Measurements from ENCODE around the gene ZNF354C.

DNA sequence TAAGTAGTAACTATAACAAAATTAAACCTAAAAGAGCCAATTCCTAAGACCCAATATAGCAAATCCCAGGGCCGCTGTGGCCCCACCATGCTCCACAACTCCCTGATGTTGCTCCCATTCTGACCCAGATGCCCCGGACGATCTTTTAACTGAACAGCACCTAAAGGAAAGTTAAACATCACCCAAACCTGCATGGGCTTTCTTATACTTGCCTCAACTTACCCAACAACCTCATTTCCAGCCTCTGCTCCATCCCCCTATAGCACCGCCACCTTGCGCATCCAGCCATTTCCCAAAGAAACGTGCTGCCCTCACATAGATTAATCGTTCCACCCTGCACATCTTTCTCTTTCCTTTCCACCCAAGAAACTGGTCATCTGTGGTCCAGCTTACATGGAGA, 54.6 kb downstream of the ZNF354C start:
- no peak for TF ChIP-seq POLR2A (IDR thresholded peaks at IDR 0.05)
- TF ChIP-seq, protein P1, sequence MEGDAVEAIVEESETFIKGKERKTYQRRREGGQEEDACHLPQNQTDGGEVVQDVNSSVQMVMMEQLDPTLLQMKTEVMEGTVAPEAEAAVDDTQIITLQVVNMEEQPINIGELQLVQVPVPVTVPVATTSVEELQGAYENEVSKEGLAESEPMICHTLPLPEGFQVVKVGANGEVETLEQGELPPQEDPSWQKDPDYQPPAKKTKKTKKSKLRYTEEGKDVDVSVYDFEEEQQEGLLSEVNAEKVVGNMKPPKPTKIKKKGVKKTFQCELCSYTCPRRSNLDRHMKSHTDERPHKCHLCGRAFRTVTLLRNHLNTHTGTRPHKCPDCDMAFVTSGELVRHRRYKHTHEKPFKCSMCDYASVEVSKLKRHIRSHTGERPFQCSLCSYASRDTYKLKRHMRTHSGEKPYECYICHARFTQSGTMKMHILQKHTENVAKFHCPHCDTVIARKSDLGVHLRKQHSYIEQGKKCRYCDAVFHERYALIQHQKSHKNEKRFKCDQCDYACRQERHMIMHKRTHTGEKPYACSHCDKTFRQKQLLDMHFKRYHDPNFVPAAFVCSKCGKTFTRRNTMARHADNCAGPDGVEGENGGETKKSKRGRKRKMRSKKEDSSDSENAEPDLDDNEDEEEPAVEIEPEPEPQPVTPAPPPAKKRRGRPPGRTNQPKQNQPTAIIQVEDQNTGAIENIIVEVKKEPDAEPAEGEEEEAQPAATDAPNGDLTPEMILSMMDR (IDR thresholded peaks at IDR 0.05): no peak
